Measurements from ENCODE around the gene DEFB131B.
"Not testable (repeated sequence)": the region's sequence is repeated elsewhere in the genome, so short reads cannot be mapped to it uniquely, and the experiment has no call there.

DEFB131B gene

DNA sequence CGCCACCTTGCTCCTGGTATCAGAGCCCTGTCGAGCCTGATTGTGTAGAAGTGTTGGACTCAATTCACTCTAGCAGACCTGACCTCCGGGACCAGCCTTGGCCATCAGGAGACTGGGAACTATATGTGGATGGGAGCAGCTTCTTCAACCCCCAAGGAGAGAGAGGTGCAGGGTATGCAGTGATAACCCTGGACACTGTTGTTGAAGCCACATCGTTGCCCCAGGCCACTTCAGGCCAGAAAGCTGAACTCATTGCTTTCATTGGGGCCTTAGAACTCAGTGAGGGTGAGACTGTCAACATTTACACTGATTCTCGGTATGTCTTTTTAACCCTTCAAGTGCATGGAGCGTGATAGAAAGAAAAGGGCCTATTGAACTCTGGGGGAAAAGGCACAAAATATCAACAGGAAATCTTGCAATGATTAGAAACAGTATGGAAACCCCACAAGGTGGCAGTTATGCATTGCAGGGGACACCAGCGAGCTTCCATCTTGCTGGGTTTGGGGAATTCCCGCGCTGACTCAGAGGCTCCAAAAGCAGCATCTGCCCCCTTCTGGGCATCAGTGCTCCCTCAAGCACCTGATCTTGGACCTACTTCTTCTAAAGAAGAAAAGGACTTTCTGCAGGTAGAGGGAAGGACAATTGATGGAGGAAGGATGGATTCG, 33.2 kb downstream of the DEFB131B start:
- not testable (repeated sequence) for DNase-seq (ENCODE audit: low read depth)

- not testable (repeated sequence) for DNase-seq (ENCODE audit: low read depth)
Observed at GRCh38 chr11:71911986-71912340, 33.7 kb downstream of the DEFB131B start.

DNA sequence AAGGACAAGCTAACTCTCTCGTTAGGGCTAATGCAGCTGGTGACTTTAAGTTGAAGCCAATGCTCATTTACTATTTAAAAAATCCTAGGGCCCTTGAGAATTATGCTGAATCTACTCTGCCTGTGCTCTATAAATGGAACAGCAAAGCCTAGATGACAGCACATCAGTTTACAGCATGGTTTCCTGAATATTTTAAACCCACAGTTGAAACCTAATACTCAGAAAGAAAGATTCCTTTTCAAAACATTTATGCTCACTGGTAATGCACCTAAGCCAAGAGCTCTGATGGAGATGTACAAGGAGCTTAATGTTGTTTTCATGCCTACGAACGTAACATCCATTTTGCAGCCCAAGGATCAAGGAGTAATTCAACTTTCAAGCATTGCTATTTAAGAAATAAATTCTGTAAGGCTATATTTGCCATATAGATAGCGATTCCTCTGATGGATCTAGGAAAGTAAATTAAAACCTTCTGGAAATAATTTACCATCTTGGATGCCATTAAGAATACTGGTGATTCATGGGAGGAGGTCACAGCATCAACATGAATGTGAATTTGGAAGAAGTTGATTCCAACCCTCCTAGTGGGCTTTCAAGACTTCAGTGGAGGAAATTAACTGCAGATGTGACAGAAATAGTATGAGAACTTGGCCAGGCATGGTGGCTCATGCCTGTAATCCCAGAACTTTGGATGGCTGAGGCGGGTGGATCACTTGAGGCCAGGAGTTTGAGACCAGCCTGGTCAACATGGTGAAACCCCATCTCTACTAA, 35.7 kb downstream of the DEFB131B start:
- no peak for DNase-seq (ENCODE audit: low read depth)

GRCh38 chr11:71914617-71915189, 36.5 kb downstream of the DEFB131B start:
- no peak for DNase-seq (ENCODE audit: low read depth)

DNA sequence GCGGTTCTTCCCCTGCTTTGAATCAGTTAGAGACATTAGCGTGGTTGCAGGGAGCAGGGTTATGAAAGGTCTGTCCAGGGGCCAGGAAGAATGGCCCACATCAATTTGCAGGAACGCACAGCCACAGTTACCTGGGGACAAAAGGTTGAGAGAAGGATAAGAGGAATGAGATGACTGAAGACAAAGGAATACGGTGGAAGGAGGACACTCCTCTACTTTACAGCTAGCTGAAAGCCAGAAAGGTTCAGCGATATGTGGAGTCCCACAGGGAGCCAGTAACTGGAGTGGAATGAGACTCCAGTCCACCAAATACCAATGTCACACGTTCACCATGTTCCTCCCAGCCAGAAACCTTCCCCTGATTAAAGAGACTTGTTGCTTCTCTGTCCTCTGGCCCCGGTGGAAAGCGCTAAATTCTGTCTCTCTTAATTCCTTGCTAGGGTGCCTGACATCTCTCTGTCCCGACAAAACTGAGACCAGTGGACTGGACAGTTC, 39.4 kb downstream of the DEFB131B start:
- DNase-seq (ENCODE audit: low read depth): no peak

DNA sequence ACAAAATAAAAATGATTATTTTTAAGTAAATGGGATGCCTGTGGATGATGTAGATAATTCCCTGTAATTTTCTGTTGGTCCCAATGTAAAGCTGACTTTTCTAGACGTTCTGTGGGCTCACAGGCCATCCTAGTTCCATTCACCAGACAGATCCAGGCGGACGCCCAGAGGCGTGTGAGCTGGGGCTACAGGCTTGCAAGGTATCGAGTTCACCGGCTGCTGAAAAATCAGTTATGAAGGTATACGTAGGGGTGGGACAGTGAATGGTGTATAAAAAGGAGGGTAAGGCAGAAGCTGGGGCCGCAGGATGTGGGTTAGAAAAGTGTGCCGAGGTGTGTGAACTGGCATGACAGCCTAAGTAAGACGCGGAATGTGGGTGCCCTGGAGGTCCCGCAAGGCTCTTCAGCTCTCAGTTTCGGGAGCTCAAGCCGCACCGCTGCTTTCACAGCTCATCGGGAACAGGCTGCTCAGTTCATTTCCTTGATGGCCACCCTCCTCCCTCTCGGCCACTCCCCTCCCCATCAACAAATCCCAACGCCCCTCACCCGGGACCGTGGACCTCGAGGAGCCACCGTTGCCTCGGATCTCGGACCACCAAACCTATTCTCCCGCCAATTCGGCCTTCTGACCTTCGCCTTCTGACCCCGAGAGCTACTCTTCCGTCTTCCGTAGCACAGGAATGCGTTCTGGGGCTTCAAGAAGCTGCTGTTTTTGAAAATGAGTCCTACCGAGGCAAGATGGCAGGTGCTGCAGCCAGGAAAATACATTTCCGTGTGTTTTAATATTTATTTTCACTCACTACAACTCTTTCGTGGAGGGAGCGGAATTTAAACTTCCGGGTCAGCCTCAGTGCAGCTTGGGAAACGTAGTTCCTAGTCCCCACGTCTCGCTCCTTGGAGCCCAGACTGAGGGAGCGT, 49.8 kb downstream of the DEFB131B start, which contains the start of gene XNDC1N:
XNDC1N (minus strand) TSS at position 775 of the 917 bp plus-strand sequence. CDS start 5,241 bp downstream, outside the sequence.
- DNase-seq (ENCODE audit: low read depth): peak; percentile 54

GRCh38 chr11:71928737-71929443, 50.6 kb downstream of the DEFB131B start, which contains the start of gene RNF121:
Gene RNF121, plus strand, starts transcription at chr11:71929046. Its CDS starts 16 bp downstream, at chr11:71929062.
- DNase-seq (ENCODE audit: low read depth): peak; percentile 95

DNA sequence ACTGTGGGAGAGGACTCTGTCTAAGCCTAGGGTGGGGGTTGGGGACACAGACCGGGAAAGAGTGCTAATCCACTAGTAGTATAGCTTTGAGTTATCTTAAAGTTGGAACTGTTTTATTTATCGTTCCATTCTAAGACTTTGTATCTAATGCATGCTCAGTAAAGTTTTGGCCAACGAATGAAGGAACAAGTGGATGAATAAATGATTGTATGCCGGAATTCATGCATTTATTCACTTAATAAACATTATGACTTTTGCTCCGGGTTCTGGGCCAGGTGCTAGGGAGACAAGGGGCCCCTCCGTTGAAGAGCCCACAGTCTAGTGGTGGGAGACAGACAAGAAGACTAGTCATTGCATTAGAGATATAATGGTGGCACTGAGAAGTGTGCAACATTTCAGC, 51.2 kb downstream of the DEFB131B start:
- no peak for DNase-seq (ENCODE audit: low read depth)

GRCh38 chr11:71930556-71931244, 52.4 kb downstream of the DEFB131B start:
- DNase-seq (ENCODE audit: low read depth): no peak

DNA sequence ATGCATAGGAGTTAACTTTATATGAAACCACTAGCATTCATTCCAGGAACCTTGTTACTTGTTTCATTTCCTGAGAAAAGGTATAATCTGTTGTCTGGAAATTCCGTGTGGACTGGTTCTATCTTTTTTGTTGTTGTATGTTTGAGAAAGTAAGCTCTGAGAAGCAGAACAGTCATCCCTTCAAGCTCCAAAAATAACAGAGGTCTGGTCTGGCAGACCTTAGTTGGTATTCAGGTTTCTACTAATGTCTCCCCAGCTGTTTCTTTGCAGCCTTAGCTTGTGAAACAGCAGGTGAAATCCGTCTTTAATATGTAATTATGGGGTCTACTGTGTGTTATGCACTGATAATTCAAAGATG, 53.0 kb downstream of the DEFB131B start:
- DNase-seq (ENCODE audit: low read depth): no peak

DNA sequence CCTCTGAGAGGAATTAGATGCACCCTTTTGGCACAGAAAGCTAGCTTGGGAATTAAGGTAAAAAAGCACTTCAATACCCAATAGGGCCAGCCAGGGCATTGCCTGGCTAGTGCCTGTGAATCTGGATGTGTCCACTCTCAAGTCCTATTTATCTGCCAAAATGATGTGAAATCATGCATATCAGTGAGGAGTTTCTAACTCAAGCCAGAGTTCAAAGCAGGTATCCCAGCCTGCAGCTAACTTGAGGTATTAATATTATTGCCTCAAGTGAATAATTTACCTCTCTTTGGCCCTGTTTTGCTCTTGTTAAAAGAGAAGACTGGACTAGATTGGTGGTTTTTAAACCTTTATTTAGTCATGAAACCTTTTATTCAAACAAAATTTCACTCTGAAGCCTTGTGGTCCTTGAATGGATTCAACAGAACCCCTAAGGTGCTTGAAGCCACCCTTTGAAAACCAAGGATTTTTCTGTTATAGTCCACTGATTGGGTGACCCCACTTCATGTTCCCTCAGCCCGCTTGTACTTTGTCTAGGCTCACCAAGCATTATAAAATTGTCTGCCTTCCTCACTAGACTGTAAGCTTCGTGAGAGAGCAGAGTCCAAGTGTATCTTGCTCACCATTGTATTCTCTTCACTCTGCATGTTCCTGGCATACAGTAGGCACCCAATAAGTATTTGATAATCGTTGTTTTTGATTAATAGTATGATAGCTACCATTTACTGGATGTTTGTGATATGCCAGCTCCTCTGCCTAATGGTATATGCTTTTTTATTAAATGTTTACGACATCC, 55.1 kb downstream of the DEFB131B start:
- no peak for DNase-seq (ENCODE audit: low read depth)
